OCI-LY7 (cell line): ENCODE data around the gene VSIR.

Source experiments
- EZH2phosphoT487 ChIP-seq: fragments of 200-600 bp; sonication (generic); IDR thresholded peaks from 2 replicates; pipeline ENCODE4 v1.6.1; 2018; ENCODE audit warnings: low read depth, borderline replicate concordance, mild to moderate bottlenecking, mixed run types, antibody characterized with exemption, low read length, moderate library complexity, mixed read lengths
- TF ChIP-seq, protein P1 (sequence below): fragments of 200-600 bp; sonication (generic); conservative IDR thresholded peaks from 2 replicates; pipeline ENCODE4 v1.5.1; 2014; ENCODE audit warnings: mild to moderate bottlenecking, antibody characterized with exemption, low read length, moderate library complexity, mixed read lengths

DNA sequence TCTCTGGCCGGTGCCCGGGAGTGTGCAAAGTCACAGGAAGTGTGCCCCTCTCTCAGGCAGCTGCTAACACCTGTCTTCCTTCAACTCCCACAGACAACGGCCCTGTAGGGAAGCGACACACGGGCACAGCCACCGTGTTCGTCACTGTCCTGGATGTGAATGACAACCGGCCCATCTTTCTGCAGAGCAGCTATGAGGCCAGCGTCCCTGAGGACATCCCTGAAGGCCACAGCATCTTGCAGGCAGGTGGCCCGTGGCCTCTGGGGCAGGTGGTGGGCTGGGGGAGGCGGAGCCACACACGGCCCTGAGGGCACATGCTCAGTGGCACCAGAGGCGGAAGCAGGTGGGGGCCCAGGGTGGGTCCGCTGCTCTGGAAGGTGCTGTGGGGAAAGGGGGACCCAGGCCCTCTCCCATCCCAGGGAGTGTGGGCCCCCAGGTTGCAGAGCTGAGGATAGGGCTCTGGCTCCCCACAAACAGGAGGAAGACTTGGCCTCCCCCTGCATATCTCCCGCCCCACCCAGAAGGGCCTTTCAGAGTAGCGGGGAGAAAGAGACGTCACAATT is 60.7 kb downstream of the VSIR start:
- TF ChIP-seq, protein P1, sequence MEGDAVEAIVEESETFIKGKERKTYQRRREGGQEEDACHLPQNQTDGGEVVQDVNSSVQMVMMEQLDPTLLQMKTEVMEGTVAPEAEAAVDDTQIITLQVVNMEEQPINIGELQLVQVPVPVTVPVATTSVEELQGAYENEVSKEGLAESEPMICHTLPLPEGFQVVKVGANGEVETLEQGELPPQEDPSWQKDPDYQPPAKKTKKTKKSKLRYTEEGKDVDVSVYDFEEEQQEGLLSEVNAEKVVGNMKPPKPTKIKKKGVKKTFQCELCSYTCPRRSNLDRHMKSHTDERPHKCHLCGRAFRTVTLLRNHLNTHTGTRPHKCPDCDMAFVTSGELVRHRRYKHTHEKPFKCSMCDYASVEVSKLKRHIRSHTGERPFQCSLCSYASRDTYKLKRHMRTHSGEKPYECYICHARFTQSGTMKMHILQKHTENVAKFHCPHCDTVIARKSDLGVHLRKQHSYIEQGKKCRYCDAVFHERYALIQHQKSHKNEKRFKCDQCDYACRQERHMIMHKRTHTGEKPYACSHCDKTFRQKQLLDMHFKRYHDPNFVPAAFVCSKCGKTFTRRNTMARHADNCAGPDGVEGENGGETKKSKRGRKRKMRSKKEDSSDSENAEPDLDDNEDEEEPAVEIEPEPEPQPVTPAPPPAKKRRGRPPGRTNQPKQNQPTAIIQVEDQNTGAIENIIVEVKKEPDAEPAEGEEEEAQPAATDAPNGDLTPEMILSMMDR = no peak
- no peak for TF ChIP-seq EZH2phosphoT487
